IMR-90 (cell line): Measurements from ENCODE around the gene CFAP61. TPM values are rescaled to one million over a fixed set of nuclear protein-coding genes. Genes with fewer than 3 reads are reported as not detected.

Experiments
- ATAC-seq: fragments of 200-7000 bp; cut with Tn5 transposase; 2 replicates; pipeline ENCODE4 v1.9.1; 2020; ENCODE audit warnings: low read depth, mild to moderate bottlenecking, moderate library complexity
- BruUV-seq: library from RNA; stranded (reverse); fragments of 400-500 nt; replicated peaks from 2 replicates; lab custom pipeline; 2021; lab: Mats Ljungman, UMichigan
- CTCF ChIA-PET: fragments of 300-600 bp; formaldehyde crosslinking; extraction: SDS; loops from one replicate; lab custom pipeline; 2021; ENCODE audit warnings: antibody characterized with exemption; lab: Yijun Ruan, JAX
- POLR2A ChIA-PET: fragments of 300-600 bp; sonication (Branson Sonifier 250); formaldehyde crosslinking; loops from one replicate; lab custom pipeline; 2022; ENCODE audit warnings: antibody characterized with exemption; ENCODE audit not compliant: unreplicated experiment; lab: Charles Lee
- DNase-seq: peaks from one replicate; pipeline ENCODE4 v3.0.0; 2013
- H2AFZ ChIP-seq: replicated peaks from 2 replicates; pipeline ENCODE3; 2013; ENCODE audit warnings: low read length, mild to moderate bottlenecking; ENCODE audit not compliant: poor library complexity
- H2AK5ac ChIP-seq: 2 replicates; pipeline ENCODE4 v1.6.1; 2013; ENCODE audit warnings: low read depth, low read length, inconsistent platforms
- H2AK9ac ChIP-seq: replicated peaks from 2 replicates; pipeline ENCODE3; 2013; ENCODE audit warnings: mild to moderate bottlenecking, low read depth, low read length, moderate library complexity; ENCODE audit not compliant: poor library complexity
- H2BK120ac ChIP-seq: 2 replicates; pipeline ENCODE4 v1.6.1; 2013; ENCODE audit warnings: low read depth, low read length, inconsistent platforms
- H2BK15ac ChIP-seq: 3 replicates; pipeline ENCODE4 v1.6.1; 2013; ENCODE audit warnings: low read depth, low read length, inconsistent platforms
- H2BK20ac ChIP-seq: 2 replicates; pipeline ENCODE4 v1.6.1; 2013; ENCODE audit warnings: low read depth, mild to moderate bottlenecking, inconsistent platforms, low read length, moderate library complexity
- H2BK5ac ChIP-seq: 2 replicates; pipeline ENCODE4 v1.6.1; 2013; ENCODE audit warnings: mild to moderate bottlenecking, low read depth, low read length, inconsistent platforms; ENCODE audit not compliant: poor library complexity, severe bottlenecking
- H3K14ac ChIP-seq: replicated peaks from 2 replicates; pipeline ENCODE4 v1.6.1; 2013; ENCODE audit warnings: low read depth, low read length, inconsistent platforms
- H3K18ac ChIP-seq: 2 replicates; pipeline ENCODE4 v1.6.1; 2013; ENCODE audit warnings: low read depth, low read length, control low read depth
- H3K23ac ChIP-seq: 2 replicates; pipeline ENCODE4 v1.6.1; 2013; ENCODE audit warnings: low read depth, low read length, inconsistent platforms
- H3K27ac ChIP-seq: 2 replicates; pipeline ENCODE4 v1.5.1; 2013; ENCODE audit warnings: mild to moderate bottlenecking, control low read depth, low read length; ENCODE audit not compliant: insufficient read depth
- H3K27me3 ChIP-seq: 2 replicates; pipeline ENCODE4 v1.6.1; 2013; ENCODE audit warnings: low read length; ENCODE audit not compliant: control insufficient read depth, insufficient read depth
- H3K36me3 ChIP-seq: 2 replicates; pipeline ENCODE4 v1.6.1; 2013; ENCODE audit warnings: low read length, mixed read lengths; ENCODE audit not compliant: control insufficient read depth, insufficient read depth
- H3K4ac ChIP-seq: 2 replicates; pipeline ENCODE4 v1.6.1; 2013; ENCODE audit warnings: low read depth, low read length, inconsistent platforms
- H3K4me1 ChIP-seq: 2 replicates; pipeline ENCODE4 v1.6.1; 2013; ENCODE audit warnings: low read length, mixed read lengths; ENCODE audit not compliant: control insufficient read depth, insufficient read depth
- H3K4me2 ChIP-seq: 2 replicates; pipeline ENCODE4 v1.6.1; 2013; ENCODE audit warnings: low read depth, mild to moderate bottlenecking, control low read depth, low read length, moderate library complexity
- H3K4me3 ChIP-seq: 2 replicates; pipeline ENCODE4 v1.5.1; 2013; ENCODE audit warnings: low read depth, mild to moderate bottlenecking, control low read depth, low read length, moderate library complexity; ENCODE audit not compliant: insufficient read depth
- H3K56ac ChIP-seq: 2 replicates; pipeline ENCODE4 v1.6.1; 2013; ENCODE audit warnings: low read length, inconsistent platforms; ENCODE audit not compliant: insufficient read depth; ENCODE audit errors: extremely low read depth
- H3K79me1 ChIP-seq, 2 experiments: 2 replicates each; pipeline ENCODE4 v1.6.1; 2013; ENCODE audit warnings: low read length in 2 of 2, inconsistent platforms in 1 of 2, low read depth in 1 of 2
- H3K9ac ChIP-seq: 2 replicates; pipeline ENCODE4 v1.6.1; 2013; ENCODE audit warnings: low read depth, low read length, control low read depth
- H3K9me1 ChIP-seq: 2 replicates; pipeline ENCODE4 v1.6.1; 2013; ENCODE audit warnings: low read length, inconsistent platforms; ENCODE audit not compliant: insufficient read depth
- H3K9me3 ChIP-seq: 2 replicates; pipeline ENCODE4 v1.6.1; 2013; ENCODE audit warnings: low read length; ENCODE audit not compliant: control insufficient read depth, insufficient read depth
- H4K20me1 ChIP-seq: 2 replicates; pipeline ENCODE4 v1.6.1; 2013; ENCODE audit warnings: low read length, inconsistent platforms; ENCODE audit not compliant: insufficient read depth
- H4K5ac ChIP-seq: 2 replicates; pipeline ENCODE4 v1.6.1; 2013; ENCODE audit warnings: mild to moderate bottlenecking, low read depth, low read length, control low read depth
- H4K8ac ChIP-seq, 2 experiments: 2 replicates each; pipeline ENCODE4 v1.6.1; 2013; ENCODE audit warnings: low read depth in 2 of 2, low read length in 2 of 2, control low read depth in 1 of 2, inconsistent platforms in 1 of 2
- H4K91ac ChIP-seq: 2 replicates; pipeline ENCODE4 v1.6.1; 2013; ENCODE audit warnings: low read depth, low read length, inconsistent platforms; ENCODE audit not compliant: insufficient read depth
- BHLHE40 ChIP-seq: fragments of 150-350 bp; IDR thresholded peaks from 2 replicates; pipeline ENCODE4 v1.6.1; 2016; ENCODE audit warnings: mild to moderate bottlenecking, low read depth, low read length
- CEBPB ChIP-seq: IDR thresholded peaks from 2 replicates; pipeline ENCODE4 v1.6.1; 2012; ENCODE audit warnings: low read depth, low read length, improper control_type of control experiment
- CHD1 ChIP-seq: IDR thresholded peaks from 2 replicates; pipeline ENCODE4 v1.6.1; 2012; ENCODE audit warnings: low read depth, low read length, improper control_type of control experiment
- CTCF ChIP-seq: conservative IDR thresholded peaks from 2 replicates; pipeline ENCODE4 v1.5.1; 2012; ENCODE audit warnings: mild to moderate bottlenecking, low read depth, low read length, improper control_type of control experiment
- FOS ChIP-seq: fragments of 150-350 bp; IDR thresholded peaks from 2 replicates; pipeline ENCODE4 v1.6.1; 2016; ENCODE audit warnings: low read depth, low read length
- MAFK ChIP-seq: IDR thresholded peaks from 2 replicates; pipeline ENCODE4 v1.6.1; 2012; ENCODE audit warnings: low read depth, low read length, improper control_type of control experiment
- MAZ ChIP-seq: IDR thresholded peaks from 2 replicates; pipeline ENCODE4 v1.6.1; 2012; ENCODE audit warnings: low read depth, mild to moderate bottlenecking, low read length, improper control_type of control experiment, moderate library complexity, borderline replicate concordance
- NFE2L2 ChIP-seq: fragments of 150-350 bp; IDR thresholded peaks from 2 replicates; pipeline ENCODE4 v1.6.1; 2016; ENCODE audit warnings: low read depth, mild to moderate bottlenecking, low read length
- RCOR1 ChIP-seq: IDR thresholded peaks from 2 replicates; pipeline ENCODE4 v1.6.1; 2012; ENCODE audit warnings: mild to moderate bottlenecking, low read length, improper control_type of control experiment; ENCODE audit not compliant: insufficient replicate concordance
- RFX5 ChIP-seq: IDR thresholded peaks from 2 replicates; pipeline ENCODE4 v1.8.0; 2012; ENCODE audit warnings: low read depth, mild to moderate bottlenecking, low read length, moderate library complexity
- USF2 ChIP-seq: fragments of 150-350 bp; IDR thresholded peaks from 2 replicates; pipeline ENCODE4 v1.6.1; 2017; ENCODE audit warnings: mild to moderate bottlenecking, antibody characterized with exemption, low read length, low read depth
- WGBS, 2 experiments: methylation state at CpG; one replicate each; pipeline versions ENCODE4 v1.1.5 to v1.1.7; 2013; ENCODE audit warnings: missing lambda C conversion rate in 2 of 2; ENCODE audit not compliant: insufficient read length in 1 of 2; ENCODE audit errors: extremely low coverage in 2 of 2; 5-methylcytosine and 5-hydroxymethylcytosine counted together
- dilution Hi-C: fragments of 300-500 bp; cut with HindIII; formaldehyde crosslinking; loops from one replicate; pipeline ENCODE4 v1.14.3; 2018; ENCODE audit warnings: low sequenced_read_pairs; ENCODE audit not compliant: unreplicated experiment
- in situ Hi-C: fragments of 300-500 bp; cut with MboI; formaldehyde crosslinking; loops from 3 replicates; pipeline ENCODE4 v1.14.3; 2019; ENCODE audit warnings: low sequenced_read_pairs, inconsistent platforms, mixed read lengths
- intact Hi-C: fragments of 100-400 bp; cut with micrococcal nuclease; formaldehyde crosslinking; loops from 2 replicates; pipeline ENCODE4 v1.10.0; 2022
- polyA plus RNA-seq, 3 experiments: library from polyadenylated mRNA; depleted of rRNA; stranded (reverse); fragments of >200 nt; gene quantifications; 2 replicates each; pipeline ENCODE4 v1.2.3, GENCODE V29; 2012; ENCODE audit warnings: low replicate concordance in 1 of 3
- total RNA-seq: library from RNA; depleted of rRNA; stranded (reverse); fragments of >200 nt; gene quantifications from 2 replicates; pipeline ENCODE4 v1.2.3, GENCODE V29; 2012

CFAP61 gene
- total and polyA plus RNA-seq, 2 of the 4 experiments (the other 2 are of a cell fraction): 0.07 TPM; not detected in 1

- no peak overlapping the region for H2BK20ac ChIP-seq
- H2BK5ac ChIP-seq: no peak overlapping the region
- H3K27ac ChIP-seq: no peak overlapping the region
- WGBS, 2 experiments: 43% methylated on average over 3 of the region's 11 CpGs; no CpG with 5 or more reads in 1 of the 2 experiments
- no peaks in the 10 kb centered on the region for H3K4me1 ChIP-seq
- no peak overlapping the region for H3K9ac ChIP-seq
- H4K5ac ChIP-seq: no peak overlapping the region
- dilution Hi-C loops (no loop called here), intact Hi-C loops (no loop called here), in situ Hi-C loops (no loop called here)
- no peak overlapping the region for H3K18ac ChIP-seq
- H2AK9ac ChIP-seq: no peak overlapping the region
- H3K23ac ChIP-seq: no peak overlapping the region
- H3K14ac ChIP-seq: no peak overlapping the region
- no peak overlapping the region for H3K4me3 ChIP-seq
- no peak for ATAC-seq
- H4K91ac ChIP-seq: no peak overlapping the region
- H2BK120ac ChIP-seq: no peak overlapping the region
- no peaks in the 10 kb centered on the region for H3K36me3 ChIP-seq
- H3K9me1 ChIP-seq: no peaks in the 10 kb centered on the region
- H4K20me1 ChIP-seq: no peaks in the 10 kb centered on the region
- TF ChIP-seq CEBPB: no peak
- TF ChIP-seq BHLHE40: no peak
- no peak for TF ChIP-seq NFE2L2
- TF ChIP-seq CHD1: no peak
- TF ChIP-seq CTCF: no peak
- TF ChIP-seq MAFK: no peak
- no peak for TF ChIP-seq FOS
- TF ChIP-seq MAZ: no peak
- TF ChIP-seq RFX5: no peak
- TF ChIP-seq RCOR1: no peak
- TF ChIP-seq USF2: no peak
- no peaks in the 10 kb centered on the region for H3K79me1 ChIP-seq
- no TSS peak for BruUV-seq
- H3K4me2 ChIP-seq: no peak overlapping the region
- H4K8ac ChIP-seq: no peak overlapping the region
- CTCF ChIA-PET: interaction anchor here (0.6 kb wide), 1 partner anchor 344 kb away, joined by 4 read pairs; no protein-coding TSS in a partner anchor
- no peak overlapping the region for H2AFZ ChIP-seq
- peaks cover 6% of the 10 kb centered on the region for H3K27me3 ChIP-seq
- POLR2A ChIA-PET: interaction anchor here (0.7 kb wide), 1 partner anchor 115 kb away, joined by 3 read pairs; no protein-coding TSS in a partner anchor
- H3K4ac ChIP-seq: no peak overlapping the region
- H3K9me3 ChIP-seq: no peaks in the 10 kb centered on the region
- no peak overlapping the region for H2BK15ac ChIP-seq
- no peak overlapping the region for H2AK5ac ChIP-seq
- no peak for DNase-seq
- H3K56ac ChIP-seq: no peak overlapping the region
Measured at GRCh38 chr20:20096421-20096820, 44.1 kb downstream of the CFAP61 start.
